Stimulated activated CD4-positive, alpha-beta T cell treated with anti-CD3 and anti-CD28 coated beads, Interleukin-4, amount 100 ng/mL, for 4 hours (primary cell): ENCODE data around the gene UBE2R2.
"Not testable (repeated sequence)": the region's sequence is repeated elsewhere in the genome, so short reads cannot be mapped to it uniquely, and the experiment has no call there.

Source experiments
- DNase-seq, 2 experiments: peaks; one replicate each; pipeline ENCODE4 v3.0.0-alpha.2; 2020

Gene UBE2R2

GRCh38 chr9:33932078-33932807 is 115.3 kb downstream of the UBE2R2 start:
- DNase-seq = no peak

DNA sequence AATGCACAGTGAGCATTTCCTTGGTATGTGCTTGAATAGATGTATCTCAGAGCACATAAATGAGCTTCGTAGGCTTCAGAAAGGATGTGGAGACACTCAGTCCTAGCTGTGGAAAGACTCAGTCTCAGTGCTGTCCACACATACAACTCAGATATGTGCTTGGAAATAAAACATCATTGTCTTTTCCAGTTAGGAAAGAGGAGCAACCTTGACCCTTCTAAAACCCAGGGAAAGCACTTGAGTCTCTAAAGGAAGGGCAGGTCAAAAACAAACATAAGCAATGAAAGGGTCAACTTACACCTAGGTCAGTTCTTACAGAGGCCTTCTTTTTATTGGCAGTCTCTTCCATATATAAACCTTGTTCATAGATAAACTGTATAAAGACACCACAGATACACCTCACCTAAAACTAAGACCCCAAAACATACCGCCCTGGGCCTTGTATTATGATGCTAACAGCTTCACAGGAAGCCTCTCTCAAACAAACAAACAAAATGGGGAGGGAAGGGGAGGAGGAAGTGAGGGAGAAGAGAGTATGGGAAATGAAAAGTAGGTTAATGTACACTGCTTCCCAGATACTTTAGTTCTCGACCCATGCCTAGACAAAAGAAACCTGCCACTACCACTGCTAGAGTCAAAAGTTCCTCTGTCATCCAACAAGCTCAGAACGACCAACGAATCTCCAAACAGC is 117.4 kb downstream of the UBE2R2 start:
- DNase-seq = no peak

- no peak for DNase-seq
Measured at GRCh38 chr9:33939924-33940874, 123.2 kb downstream of the UBE2R2 start.

- no peak for DNase-seq
Measured at GRCh38 chr9:33942471-33943083, 125.6 kb downstream of the UBE2R2 start.

DNA sequence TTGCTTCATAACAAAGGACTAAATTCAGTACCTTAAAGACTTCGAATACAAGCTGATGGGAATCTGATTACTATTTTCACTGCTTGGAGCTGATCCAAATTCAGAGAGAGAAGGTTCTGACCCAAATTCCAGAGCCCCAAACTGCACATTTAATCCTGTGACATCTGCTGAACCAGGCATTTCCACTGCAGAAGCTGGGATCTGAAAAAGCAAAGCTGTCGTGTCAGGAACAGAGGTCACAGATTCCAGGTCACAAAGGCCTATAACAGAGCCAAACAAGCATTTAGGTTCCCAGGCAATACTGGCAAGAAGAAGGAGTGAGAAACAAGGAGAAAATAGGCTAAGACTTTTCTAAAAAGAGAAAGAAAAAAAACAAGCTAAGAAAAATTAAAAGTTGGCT is 126.4 kb downstream of the UBE2R2 start:
- no peak for DNase-seq

- DNase-seq = no peak
Measured at GRCh38 chr9:33946779-33947535, 130.0 kb downstream of the UBE2R2 start.

- no peak for DNase-seq
Measured at GRCh38 chr9:33950371-33950770, 133.4 kb downstream of the UBE2R2 start.

DNA sequence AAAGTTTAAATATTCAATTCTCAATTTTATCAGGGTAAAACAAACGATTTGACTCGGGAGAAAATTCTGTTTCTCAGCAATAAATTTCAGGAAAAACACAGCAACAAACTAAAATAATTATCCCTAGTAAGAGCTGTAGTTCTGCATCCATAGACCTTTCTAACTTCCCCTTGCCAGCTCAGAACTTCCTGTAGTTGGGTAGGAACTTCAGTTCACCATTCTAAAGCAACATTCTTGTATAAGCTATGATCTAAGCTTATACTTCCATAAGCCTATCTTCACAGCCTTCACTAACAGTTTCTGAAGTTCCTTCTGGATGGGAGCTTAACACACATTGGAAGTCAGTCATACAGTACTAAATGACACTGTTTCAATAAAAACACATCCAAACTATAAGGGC is 135.1 kb downstream of the UBE2R2 start:
- DNase-seq = no peak

GRCh38 chr9:33956544-33956943 is 139.6 kb downstream of the UBE2R2 start:
- DNase-seq = no peak

- DNase-seq = no peak
Measured at GRCh38 chr9:33959725-33960124, 142.8 kb downstream of the UBE2R2 start.

DNA sequence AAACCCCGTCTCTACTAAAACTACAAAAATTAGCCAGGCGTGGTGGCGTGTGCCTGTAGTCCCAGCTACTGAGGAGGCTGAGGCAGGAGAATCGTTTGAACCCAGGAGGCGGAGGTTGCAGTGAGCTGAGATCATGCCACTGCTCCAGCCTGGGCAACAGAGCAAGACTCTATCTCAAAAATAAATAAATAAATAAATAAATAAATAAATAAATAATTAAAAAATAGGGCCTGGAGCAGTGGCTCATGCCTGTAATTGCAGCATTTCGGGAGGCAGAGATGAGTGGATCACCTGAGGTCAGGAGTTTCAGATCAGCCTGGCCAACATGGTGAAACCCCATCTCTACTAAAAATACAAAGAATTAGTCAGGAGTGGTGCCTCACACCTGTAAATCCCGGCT is 145.5 kb downstream of the UBE2R2 start:
- not testable (repeated sequence) for DNase-seq

DNA sequence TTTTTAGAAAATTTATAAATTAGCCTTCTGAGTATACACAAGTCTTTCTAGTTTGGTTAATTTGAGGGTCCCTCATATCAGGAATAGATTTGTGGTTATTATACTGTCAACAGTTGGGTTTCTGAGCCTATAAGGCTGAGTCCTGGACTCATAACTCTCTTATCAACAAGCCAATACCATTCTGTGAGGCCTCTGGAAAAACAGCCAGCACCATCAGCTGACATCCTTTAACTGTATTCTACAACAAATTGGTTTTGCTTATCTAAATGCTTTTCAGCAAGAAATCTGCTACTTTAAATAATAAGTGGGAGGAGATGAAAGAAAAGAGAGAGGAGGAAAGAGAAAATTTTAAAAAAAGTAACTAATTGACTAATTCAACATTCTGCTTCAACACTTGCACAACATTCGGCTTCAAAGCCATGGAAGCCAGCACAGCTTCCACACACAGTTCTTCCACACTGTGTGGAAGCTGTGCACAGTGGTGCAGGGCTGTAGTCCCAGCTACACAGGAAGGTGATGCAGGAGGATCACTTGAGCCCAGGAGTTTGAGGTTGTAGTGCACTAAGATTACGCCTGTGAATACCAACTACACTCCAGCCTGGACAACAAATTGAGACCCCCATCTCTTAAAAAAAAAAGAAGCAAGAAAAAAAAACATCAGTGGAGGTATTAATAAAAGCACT is 147.3 kb downstream of the UBE2R2 start:
- DNase-seq = no peak
